Panc1 (cell line): ENCODE measurements around the gene TINAG. TPM values are rescaled to one million over a fixed set of nuclear protein-coding genes. Genes with fewer than 3 reads are reported as not detected.
A peak's percentile ranks its signal among the peaks of the same experiment; 100 is the strongest.

Source experiments
- ATAC-seq: fragments of 200-7000 bp; cut with Tn5 transposase; 2 replicates; pipeline ENCODE4 v1.9.1; 2020; ENCODE audit warnings: mild to moderate bottlenecking, moderate library complexity
- BruUV-seq: library from RNA; stranded (reverse); fragments of 400-500 nt; replicated peaks from 2 replicates; lab custom pipeline; 2021; lab: Mats Ljungman, UMichigan
- CTCF ChIA-PET: fragments of 300-600 bp; sonication (Branson Sonifier 250); formaldehyde crosslinking; loops from one replicate; lab custom pipeline; 2022; ENCODE audit warnings: antibody characterized with exemption; lab: Charles Lee
- POLR2A ChIA-PET: fragments of 300-600 bp; sonication (Branson Sonifier 250); formaldehyde crosslinking; loops from one replicate; lab custom pipeline; 2022; ENCODE audit warnings: antibody characterized with exemption; lab: Charles Lee
- DNase-seq: peaks from one replicate; pipeline ENCODE4 v3.0.0-alpha.2; 2010; ENCODE audit warnings: low read depth, low spot score
- H3K27ac ChIP-seq: 2 replicates; pipeline ENCODE4 v1.5.1; 2011; ENCODE audit warnings: mild to moderate bottlenecking, low read length, inconsistent platforms
- H3K27me3 ChIP-seq: fragments of 200-500 bp; sonication (Bioruptor generic); 2 replicates; pipeline ENCODE4 v1.6.0; 2014; ENCODE audit warnings: low read length, inconsistent platforms; ENCODE audit not compliant: control insufficient read depth, insufficient read depth
- H3K36me3 ChIP-seq: fragments of 200-500 bp; sonication (Bioruptor generic); 2 replicates; pipeline ENCODE4 v1.5.1; 2014; ENCODE audit warnings: inconsistent platforms, mild to moderate bottlenecking, low read length, moderate library complexity; ENCODE audit not compliant: control insufficient read depth, insufficient read depth
- H3K4me1 ChIP-seq: 2 replicates; pipeline ENCODE4 v1.5.1; 2011; ENCODE audit warnings: inconsistent platforms, mild to moderate bottlenecking, low read length, moderate library complexity; ENCODE audit not compliant: control insufficient read depth, insufficient read depth
- H3K4me3 ChIP-seq, 2 experiments: 2 replicates each; pipeline ENCODE4 v1.5.1; 2011 to 2012; ENCODE audit warnings: low read depth in 2 of 2, low read length in 2 of 2, mild to moderate bottlenecking in 2 of 2, inconsistent platforms in 1 of 2, moderate library complexity in 1 of 2
- H3K9me3 ChIP-seq: fragments of 200-500 bp; sonication (Bioruptor generic); 2 replicates; pipeline ENCODE4 v1.5.1; 2014; ENCODE audit warnings: low read depth, mild to moderate bottlenecking, inconsistent platforms, low read length, moderate library complexity; ENCODE audit not compliant: control insufficient read depth, insufficient read depth
- CTCF ChIP-seq: fragments of 450-650 bp; IDR thresholded peaks from 2 replicates; pipeline ENCODE4 v1.5.1; 2017; ENCODE audit warnings: mild to moderate bottlenecking
- POLR2AphosphoS5 ChIP-seq: IDR thresholded peaks from 2 replicates; pipeline ENCODE4 v1.6.1; 2012; ENCODE audit warnings: mild to moderate bottlenecking, low read depth, low read length, moderate library complexity
- REST ChIP-seq, 2 experiments: IDR thresholded peaks; 2 replicates each; pipeline ENCODE4 v1.6.1; 2011 to 2012; ENCODE audit warnings: low read depth in 2 of 2, control low read depth in 1 of 2, low read length in 1 of 2, mild to moderate bottlenecking in 1 of 2, moderate library complexity in 1 of 2; ENCODE audit not compliant: insufficient read depth in 1 of 2
- SIN3A ChIP-seq: IDR thresholded peaks from 2 replicates; pipeline ENCODE4 v1.6.1; 2012; ENCODE audit warnings: low read depth, mild to moderate bottlenecking, low read length, moderate library complexity, borderline replicate concordance; ENCODE audit not compliant: insufficient read depth
- TCF7L2 ChIP-seq: IDR thresholded peaks from 2 replicates; pipeline ENCODE4 v1.6.1; 2011; ENCODE audit warnings: mild to moderate bottlenecking, low read depth, low read length, inconsistent platforms
- in situ Hi-C: cut with HindIII; loops from 2 replicates; pipeline ENCODE4 v1.10.0; 2016; ENCODE audit warnings: low sequenced_read_pairs, low pct_unique_long_range_greater_than_20kb
- intact Hi-C: fragments of 100-400 bp; cut with micrococcal nuclease; formaldehyde crosslinking; loops from one replicate; pipeline ENCODE4 v1.10.0; 2022; ENCODE audit not compliant: unreplicated experiment
- total RNA-seq: library from RNA; stranded (reverse); gene quantifications from one replicate; pipeline ENCODE4 v1.2.1, GENCODE V29; 2021; ENCODE audit not compliant: unreplicated experiment

TINAG gene
- total RNA-seq, 1 experiment from 2014 or later = not detected

- BruUV-seq = no TSS peak
- no peaks in the 10 kb centered on the region for H3K4me1 ChIP-seq
- no peaks in the 10 kb centered on the region for H3K36me3 ChIP-seq
- H3K27ac ChIP-seq = no peak overlapping the region
- intact Hi-C loops (loop anchor here (10.0 kb wide), 1 partner anchor 825 kb away; no protein-coding TSS in a partner anchor), in situ Hi-C loops (no loop called here)
- no peak for TF ChIP-seq POLR2AphosphoS5
- no peak for TF ChIP-seq SIN3A
- TF ChIP-seq TCF7L2 = no peak
- TF ChIP-seq CTCF = no peak
- TF ChIP-seq REST (IDR thresholded peaks at IDR 0.05; ENCODE audit: insufficient read depth in 1 of 2, low read depth in 2 of 2, low read length in 1 of 2) = no peak
- H3K27me3 ChIP-seq = no peaks in the 10 kb centered on the region
- H3K9me3 ChIP-seq = peaks cover 20% of the 10 kb centered on the region
- ChIA-PET POLR2A (interaction anchor here (0.7 kb wide), 1 partner anchor 61 kb away, joined by 3 read pairs; no protein-coding TSS in a partner anchor), CTCF (no interaction called here)
- H3K4me3 ChIP-seq = no peak overlapping the region
- DNase-seq (peak; percentile 17), ATAC-seq (no peak)
These were observed 111.6 kb downstream of the TINAG start for GRCh38 chr6:54419885-54420284.

- ATAC-seq = no peak
- no peak for DNase-seq
- POLR2A ChIA-PET = no interaction called here
- TF ChIP-seq TCF7L2 = no peak
- no peak for TF ChIP-seq CTCF
- CTCF ChIA-PET = no interaction called here
- intact Hi-C loops = no loop called here
- Histone ChIP-seq H3K4me1 (no peaks in the 10 kb centered on the region), H3K27ac (no peak overlapping the region), H3K9me3 (no peaks in the 10 kb centered on the region), H3K4me3 (no peak overlapping the region), H3K36me3 (no peaks in the 10 kb centered on the region), H3K27me3 (no peaks in the 10 kb centered on the region)
- no TSS peak for BruUV-seq
- in situ Hi-C loops = no loop called here
These were observed 118.8 kb downstream of the TINAG start for GRCh38 chr6:54426995-54427394.
